HG03066 (cell line): ENCODE data around the gene SLC4A4.
"Not testable (repeated sequence)": the region's sequence is repeated elsewhere in the genome, so short reads cannot be mapped to it uniquely, and the experiment has no call there.

Experiments used
- ATAC-seq: cut with Tn5 transposase; IDR thresholded peaks from one replicate; pipeline ENCODE4 v1.9.1; 2021; ENCODE audit warnings: low read depth; ENCODE audit not compliant: unreplicated experiment

The SLC4A4 gene

GRCh38 chr4:71406459-71406963 lies 67.7 kb downstream of the SLC4A4 start:
- no peak for ATAC-seq

DNA sequence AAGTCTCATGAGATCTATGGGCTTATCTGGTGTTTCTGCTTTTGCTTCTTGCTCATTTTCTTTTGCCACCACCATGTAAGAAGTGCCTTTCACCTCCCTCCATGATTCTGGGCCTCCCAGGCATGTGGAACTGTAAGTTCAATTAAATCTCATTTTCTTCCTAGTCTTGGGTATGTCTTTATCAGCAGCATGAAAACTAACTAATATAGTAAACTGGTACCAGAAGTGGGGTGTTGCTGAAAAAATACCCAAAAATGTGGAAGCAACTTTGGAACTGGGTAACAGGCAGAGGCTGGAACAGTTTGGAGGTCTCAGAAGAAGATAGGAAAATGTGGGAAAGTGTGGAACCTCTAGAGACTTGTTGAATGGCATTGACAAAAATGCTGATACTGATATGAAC lies 70.1 kb downstream of the SLC4A4 start:
- not testable (repeated sequence) for ATAC-seq

- ATAC-seq: no peak
Observed at GRCh38 chr4:71411981-71412380, 73.2 kb downstream of the SLC4A4 start.

DNA sequence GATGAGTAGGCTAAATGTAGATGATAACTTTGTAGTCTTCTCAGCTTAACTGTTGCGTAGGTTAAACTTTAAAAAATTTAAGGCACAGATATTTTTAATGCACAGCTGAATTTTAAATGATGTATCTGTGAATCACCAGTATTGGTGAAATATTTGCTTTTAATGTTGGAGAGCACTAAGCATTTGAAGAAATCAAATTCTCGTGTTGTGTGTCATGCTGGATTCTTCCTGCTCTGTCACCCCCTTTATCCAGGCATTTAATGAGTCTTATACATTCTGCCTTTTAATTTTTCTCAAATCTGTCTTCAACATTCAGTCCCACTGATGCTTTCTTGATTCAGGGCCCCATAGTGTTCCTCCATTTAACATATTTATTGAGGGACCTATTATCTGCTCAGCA lies 76.7 kb downstream of the SLC4A4 start:
- ATAC-seq: no peak

DNA sequence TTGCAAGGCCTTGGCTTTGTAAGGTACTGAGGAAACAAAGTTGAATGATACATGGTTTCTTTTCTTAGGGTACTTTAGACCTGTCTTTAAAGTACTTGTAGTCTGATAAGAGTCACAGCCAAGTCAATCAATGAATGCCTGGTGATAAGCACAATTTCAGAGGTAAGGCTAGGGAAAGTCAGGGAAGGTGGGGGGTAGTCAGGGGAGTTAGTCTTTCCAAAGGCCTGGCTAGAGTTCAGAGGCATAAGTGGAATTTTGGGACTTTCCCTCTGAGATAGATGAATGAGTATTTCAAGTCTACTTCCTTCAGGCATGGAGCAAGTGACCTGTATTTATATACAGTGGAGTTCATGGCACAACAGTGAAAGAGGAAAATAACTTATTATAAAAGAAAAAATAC lies 78.3 kb downstream of the SLC4A4 start:
- ATAC-seq: no peak

- no peak for ATAC-seq
Observed at GRCh38 chr4:71426381-71427042, 87.7 kb downstream of the SLC4A4 start.

DNA sequence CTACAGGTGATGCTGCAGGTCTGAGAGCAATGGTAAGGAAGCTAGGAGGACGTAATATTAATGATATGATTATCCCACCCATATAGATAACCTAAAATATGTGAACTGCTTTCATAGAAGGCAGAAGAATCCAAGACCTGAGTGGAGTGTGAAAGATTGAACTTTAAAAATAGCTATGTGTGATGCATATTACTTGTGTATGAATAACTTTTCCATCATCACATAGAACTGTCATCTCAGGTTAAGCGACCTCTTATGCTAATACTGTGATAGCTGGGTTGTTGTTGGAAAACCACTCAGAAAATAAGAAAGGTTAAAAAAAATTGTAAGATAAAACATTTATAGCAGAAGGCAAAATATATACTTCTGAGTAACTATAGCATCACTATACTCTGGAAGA lies 90.3 kb downstream of the SLC4A4 start:
- no peak for ATAC-seq

DNA sequence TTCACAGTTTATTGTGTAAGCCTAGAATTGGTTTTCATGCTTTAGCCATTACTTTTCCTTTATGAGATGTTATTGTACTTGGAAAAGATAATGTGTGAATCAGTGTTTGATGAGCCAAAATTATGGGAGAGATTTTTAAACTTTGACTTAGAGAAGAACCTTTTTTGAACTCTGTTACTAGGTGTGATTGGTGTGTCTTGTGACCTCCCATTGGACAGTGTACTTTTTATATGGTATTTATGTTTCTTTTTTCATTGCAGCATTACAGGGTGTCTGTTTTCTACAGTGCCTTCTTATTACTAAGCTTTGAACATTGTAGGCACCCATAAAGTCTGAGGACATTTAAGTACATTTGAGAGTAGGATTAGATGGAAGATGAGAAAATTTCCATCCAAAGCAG lies 91.1 kb downstream of the SLC4A4 start:
- no peak for ATAC-seq

GRCh38 chr4:71430609-71431008 lies 91.8 kb downstream of the SLC4A4 start:
- no peak for ATAC-seq

DNA sequence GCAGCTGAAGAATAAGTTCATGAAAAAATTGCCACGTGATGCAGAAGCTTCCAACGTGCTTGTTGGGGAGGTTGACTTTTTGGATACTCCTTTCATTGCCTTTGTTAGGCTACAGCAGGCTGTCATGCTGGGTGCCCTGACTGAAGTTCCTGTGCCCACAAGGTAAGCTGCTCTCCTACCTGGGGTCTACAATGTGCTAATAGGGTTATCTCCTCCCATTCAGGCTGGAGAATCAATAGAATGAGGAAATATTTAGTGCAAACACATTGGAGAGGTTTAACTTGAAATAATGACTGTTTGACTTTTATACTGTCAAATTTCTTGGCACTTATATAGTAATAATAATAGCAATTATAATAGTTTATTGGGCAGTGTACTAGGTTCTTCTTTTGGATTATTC lies 101.8 kb downstream of the SLC4A4 start:
- ATAC-seq: no peak

DNA sequence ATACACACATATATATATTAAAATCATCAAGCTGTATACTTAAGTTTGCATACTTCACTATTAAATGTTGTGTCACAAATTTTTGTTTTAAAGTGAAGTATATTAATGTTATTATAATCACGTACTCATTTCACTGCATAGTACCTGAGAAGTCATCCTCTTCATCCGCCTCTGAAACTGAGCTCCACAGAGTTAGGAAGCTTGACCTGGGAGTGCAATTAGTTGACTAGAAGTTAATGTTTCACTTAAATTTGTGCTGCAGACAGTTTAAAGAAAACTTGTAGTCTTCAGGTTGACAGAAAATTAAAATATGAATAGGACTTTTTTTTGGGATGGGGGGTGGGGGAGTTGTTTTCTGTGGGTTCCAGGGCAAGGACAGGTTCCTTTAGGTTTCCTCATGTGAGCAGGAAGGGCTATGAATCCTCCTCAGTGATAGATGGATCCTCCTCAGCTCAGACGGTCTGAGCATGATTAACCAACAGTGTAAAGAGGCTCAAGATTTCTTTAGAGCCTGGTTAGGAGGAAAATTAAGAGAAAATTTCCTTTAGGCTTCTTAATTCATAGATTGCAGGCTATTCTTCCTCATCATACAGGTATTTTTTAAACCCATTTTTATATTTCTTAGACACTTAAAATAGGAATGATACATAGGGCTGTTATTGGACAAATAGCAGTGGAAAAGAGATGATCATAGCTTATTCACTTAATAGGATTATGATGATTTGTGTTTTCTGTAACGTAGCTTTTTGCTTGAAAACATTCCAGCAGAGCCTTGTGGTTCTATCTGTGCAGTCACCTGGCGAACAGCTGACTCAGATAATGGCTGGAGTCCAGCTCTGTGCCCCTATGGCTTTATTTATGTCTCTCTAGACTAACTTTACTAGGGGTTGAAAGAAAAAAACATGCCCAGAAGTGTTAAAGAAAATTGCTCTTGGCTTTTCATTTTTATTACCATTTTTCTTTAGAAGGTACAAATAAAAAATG lies 102.7 kb downstream of the SLC4A4 start:
- no peak for ATAC-seq

GRCh38 chr4:71442336-71442735 lies 103.5 kb downstream of the SLC4A4 start:
- ATAC-seq: no peak

DNA sequence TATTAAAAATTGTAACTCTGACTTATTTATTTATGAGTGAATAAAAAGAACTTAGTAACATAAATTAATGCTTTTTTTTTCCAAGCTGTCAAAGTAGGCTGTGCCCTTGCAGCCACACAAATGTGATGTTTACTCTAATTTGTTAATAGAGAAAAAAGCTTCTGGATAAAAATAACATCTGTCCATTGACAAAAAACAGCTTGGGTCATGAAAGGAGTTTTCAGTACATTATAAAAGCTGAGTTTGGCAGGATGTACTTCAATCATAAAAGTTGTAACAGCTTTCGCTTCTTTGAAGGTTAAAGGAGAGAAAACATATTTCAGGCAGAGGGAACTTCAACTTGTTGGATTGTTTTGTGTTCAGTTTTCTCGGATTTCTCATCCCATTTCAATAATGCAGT lies 105.6 kb downstream of the SLC4A4 start:
- no peak for ATAC-seq

GRCh38 chr4:71445811-71446210 lies 107.0 kb downstream of the SLC4A4 start:
- no peak for ATAC-seq

DNA sequence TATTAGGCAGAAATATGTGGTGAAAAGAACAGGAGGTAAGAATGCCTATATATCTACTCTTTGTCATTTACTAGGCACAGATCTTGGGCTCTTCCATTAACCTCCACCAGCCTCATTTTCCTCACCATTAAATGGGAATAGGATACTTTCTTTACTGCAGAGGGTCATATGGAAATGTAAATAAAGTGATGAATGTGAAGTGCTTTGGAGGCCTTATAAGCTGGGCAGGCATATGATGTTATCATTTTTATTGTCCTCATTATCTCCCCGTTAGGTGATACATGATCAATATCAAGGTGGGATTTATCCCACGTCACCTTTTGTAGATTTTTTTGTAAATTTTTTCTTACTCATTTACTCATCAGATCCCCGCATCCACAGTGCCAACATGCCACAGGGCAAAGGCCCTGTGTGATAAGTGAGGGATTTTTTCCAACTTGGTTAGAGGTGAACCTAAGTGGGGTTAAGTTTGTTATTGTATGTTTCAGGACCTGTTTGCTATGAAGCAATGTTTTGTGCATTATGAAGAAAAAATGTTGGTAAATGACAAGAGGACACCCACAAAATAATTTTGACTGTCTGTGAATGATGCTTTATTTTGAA lies 107.8 kb downstream of the SLC4A4 start:
- no peak for ATAC-seq

DNA sequence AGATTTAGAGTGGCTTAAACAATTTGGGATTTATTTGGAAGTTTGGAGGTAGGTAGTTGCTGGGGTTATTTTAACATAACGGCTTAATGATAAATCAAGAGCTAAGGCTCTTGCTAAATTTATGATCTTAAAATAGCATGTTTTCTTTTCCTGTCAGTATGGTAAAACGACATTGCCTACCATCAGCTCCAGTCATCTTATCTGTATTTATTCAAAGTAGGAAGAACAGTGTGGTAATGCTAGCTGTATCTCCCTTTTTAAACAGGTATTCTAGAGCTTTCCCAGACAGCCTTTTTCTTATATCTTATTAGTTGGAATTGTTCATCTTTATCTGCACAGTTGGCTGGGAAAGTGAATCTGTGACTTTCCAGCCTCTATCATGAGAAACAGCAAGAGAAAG lies 110.2 kb downstream of the SLC4A4 start:
- ATAC-seq: no peak

DNA sequence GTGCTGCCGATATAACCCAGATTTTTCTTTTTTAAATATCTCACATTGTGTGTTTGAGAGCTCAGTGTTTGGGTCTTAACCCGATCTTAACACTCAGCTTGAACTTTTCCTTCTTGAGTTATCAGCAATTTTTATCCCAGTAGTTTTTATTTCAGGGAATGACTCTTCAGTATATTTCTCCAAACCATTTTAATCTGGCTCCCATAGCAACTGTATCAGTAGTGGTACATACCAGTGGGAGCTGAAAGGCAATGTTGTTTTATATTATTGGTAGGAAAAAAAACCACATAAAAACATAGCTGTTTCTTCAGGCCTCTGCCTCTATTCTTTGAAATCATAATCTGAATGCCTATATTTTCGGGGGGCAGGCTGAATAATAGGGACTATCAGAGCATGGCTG lies 111.1 kb downstream of the SLC4A4 start:
- ATAC-seq: no peak

DNA sequence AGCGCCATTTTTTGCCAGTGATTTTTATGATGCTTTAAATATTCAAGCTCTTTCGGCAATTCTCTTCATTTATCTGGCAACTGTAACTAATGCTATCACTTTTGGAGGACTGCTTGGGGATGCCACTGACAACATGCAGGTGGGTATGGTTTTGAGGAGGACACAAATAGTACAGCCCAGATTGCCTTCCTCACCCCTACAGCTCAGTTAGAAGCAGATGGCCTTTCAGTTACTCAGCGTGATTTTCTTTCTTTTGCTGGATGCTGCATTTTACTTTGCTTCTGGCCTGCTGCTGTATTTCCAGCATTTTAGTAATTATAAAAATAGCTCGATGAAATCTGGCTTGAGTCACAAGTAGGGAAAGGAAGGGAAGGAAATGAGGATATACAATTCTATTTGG lies 114.7 kb downstream of the SLC4A4 start:
- no peak for ATAC-seq

DNA sequence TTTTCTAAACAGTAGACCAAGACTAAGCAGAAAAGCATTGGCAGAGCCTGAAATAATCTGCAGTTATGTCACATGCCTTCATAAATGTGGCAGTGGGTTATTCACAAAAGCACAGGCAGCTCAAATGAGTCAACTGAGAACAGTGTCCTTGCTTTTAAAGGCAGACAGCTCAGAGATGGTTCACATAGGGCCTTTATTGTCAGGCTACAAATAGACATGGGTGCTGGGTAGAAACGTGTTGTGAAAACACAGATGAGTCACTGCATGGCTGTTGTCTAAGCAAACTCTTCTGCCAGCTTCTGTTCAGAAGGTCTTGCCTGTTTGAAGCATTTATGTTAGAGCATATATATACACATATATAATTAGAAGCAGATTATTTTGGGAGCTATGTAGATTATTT lies 118.0 kb downstream of the SLC4A4 start:
- no peak for ATAC-seq

DNA sequence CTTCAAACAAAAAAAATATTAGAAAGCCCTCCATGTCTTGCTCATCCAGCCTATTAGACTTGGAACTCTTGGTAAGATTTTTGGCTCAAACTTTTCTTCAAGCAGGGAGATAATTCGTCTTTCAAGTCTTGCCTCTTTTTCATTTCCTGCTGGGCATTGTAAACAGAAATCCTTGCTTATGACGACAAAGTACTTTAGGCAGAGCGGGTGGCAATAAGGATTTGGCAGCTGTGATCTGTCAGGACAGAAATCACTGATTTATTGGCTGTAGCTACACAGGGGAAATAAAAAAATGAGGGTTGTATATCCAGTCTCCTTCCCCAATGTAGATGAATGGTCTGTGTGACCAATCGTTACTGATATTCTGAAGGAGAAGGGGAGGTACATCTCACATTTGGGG lies 121.6 kb downstream of the SLC4A4 start:
- ATAC-seq: no peak

DNA sequence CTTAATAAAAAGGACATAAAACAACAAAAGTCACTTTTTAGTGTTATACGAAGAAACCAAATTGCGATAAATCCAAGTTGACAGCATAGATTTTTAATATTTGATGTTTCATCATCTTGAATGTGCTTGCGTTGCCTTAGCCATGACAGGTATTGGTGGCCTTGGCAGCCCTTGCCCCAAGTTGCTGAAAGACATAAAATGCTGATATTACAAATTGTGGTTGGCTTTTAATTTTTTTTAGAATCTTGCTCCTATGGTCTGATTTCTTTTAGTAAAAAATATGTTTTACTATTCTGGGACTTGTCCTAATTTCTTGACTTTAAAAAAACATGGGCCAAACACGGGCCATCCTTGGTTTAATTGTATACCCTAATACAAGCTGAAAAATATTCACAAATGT lies 122.6 kb downstream of the SLC4A4 start:
- no peak for ATAC-seq
